ENCODE data around the gene TIGD3.

The TIGD3 gene

GRCh38 chr11:65402790-65403189 lies 48.2 kb downstream of the TIGD3 start:
- FAIRE-seq (no peak), DNase-seq (ENCODE audit: extremely low spot score, insufficient read length, low read depth) (no peak)

- DNase-seq (ENCODE audit: extremely low spot score, insufficient read length, low read depth) (no peak), FAIRE-seq (peak; percentile 85)
These were observed 49.1 kb downstream of the TIGD3 start for GRCh38 chr11:65403607-65404121.

GRCh38 chr11:65404210-65404609 lies 49.7 kb downstream of the TIGD3 start:
- FAIRE-seq (no peak), DNase-seq (ENCODE audit: extremely low spot score, insufficient read length, low read depth) (no peak)

GRCh38 chr11:65404638-65405339 lies 50.2 kb downstream of the TIGD3 start:
- no peak for DNase-seq (ENCODE audit: extremely low spot score, insufficient read length, low read depth)
- FAIRE-seq: no peak
